Kidney (tissue), 14 donors: ENCODE data around the gene MFSD1. TPM values are rescaled to one million over a fixed set of nuclear protein-coding genes. Genes with fewer than 3 reads are reported as not detected.

Experiments used
- DNase-seq, 5 donors: peaks; one replicate each; pipeline ENCODE4 v3.0.0-alpha.2; 2013 to 2020
- FAIRE-seq: peaks from 2 replicates; lab custom pipeline; 2012; peaks lifted over from hg19 to GRCh38; lab: Jason Lieb, UNC
- H3K27ac ChIP-seq, 2 donors: one replicate each; pipeline ENCODE4 v1.7.0; 2013; ENCODE audit warnings: low read depth in 2 of 2, low read length in 2 of 2, inconsistent platforms in 1 of 2
- H3K27me3 ChIP-seq: one replicate; pipeline ENCODE4 v1.7.1; 2013; ENCODE audit warnings: low read length, inconsistent platforms; ENCODE audit not compliant: control insufficient read depth, insufficient read depth
- H3K36me3 ChIP-seq, 3 donors: one replicate each; pipeline versions ENCODE4 v1.7.0 to v1.7.1; 2013; ENCODE audit warnings: low read length in 3 of 3, control low read depth in 1 of 3, inconsistent platforms in 1 of 3; ENCODE audit not compliant: insufficient read depth in 3 of 3, control insufficient read depth in 2 of 3
- H3K4me1 ChIP-seq, 3 donors: one replicate each; pipeline versions ENCODE4 v1.7.0 to v1.7.1; 2013; ENCODE audit warnings: low read length in 3 of 3, inconsistent platforms in 1 of 3, low read depth in 1 of 3; ENCODE audit not compliant: control insufficient read depth in 2 of 3, insufficient read depth in 2 of 3
- H3K4me3 ChIP-seq, 3 donors: one replicate each; pipeline versions ENCODE4 v1.7.0 to v1.8.1; 2013; ENCODE audit warnings: low read length in 3 of 3, control low read depth in 1 of 3, inconsistent platforms in 1 of 3
- H3K9ac ChIP-seq, 3 donors: one replicate each; pipeline versions ENCODE4 v1.7.0 to v1.7.1; 2013; ENCODE audit warnings: low read length in 3 of 3, control low read depth in 1 of 3, inconsistent platforms in 1 of 3
- H3K9me3 ChIP-seq, 3 donors: one replicate each; pipeline versions ENCODE4 v1.7.0 to v1.7.1; 2013; ENCODE audit warnings: low read length in 3 of 3, control low read depth in 1 of 3, inconsistent platforms in 1 of 3; ENCODE audit not compliant: control insufficient read depth in 2 of 3, insufficient read depth in 1 of 3
- intact Hi-C: fragments of 100-400 bp; cut with DNase I; formaldehyde crosslinking; loops from one replicate; pipeline ENCODE4 v1.11.1; 2022
- polyA plus RNA-seq: library from polyadenylated mRNA; stranded (reverse); fragments of 350-450 nt; fragmentation: Illumina TruSeq; extraction: RNeasy Lipid Tissue Mini Kit (QIAGEN cat#74804); gene quantifications from one replicate; pipeline ENCODE4 v1.2.3, GENCODE V29; 2014; ENCODE audit warnings: low read depth, low replicate concordance; ENCODE audit not compliant: insufficient read depth
- total RNA-seq: library from RNA; stranded (reverse); fragmentation: NEBNext Ultra II Directional; extraction: Animal tissue kit (Norgen Biotek cat#: 25700); gene quantifications from one replicate; pipeline ENCODE4 v1.2.1, GENCODE V29; 2021
- TF ChIP-seq, protein P1 (sequence below): IDR thresholded peaks from 3 replicates; pipeline ENCODE4 v1.5.1; 2012; ENCODE audit warnings: mild to moderate bottlenecking, moderate library complexity, borderline replicate concordance; ENCODE audit not compliant: insufficient read depth; ENCODE audit errors: extremely low read depth
- donor health status: control.
- donor health status: control.
- donor health status: control.
- donor health status: control.
- donor health status: control.
- donor health status: DM: yes; HTN: yes; CAD: no.
- donor health status: Normal renal cell carcinoma (clear cell type).

The MFSD1 gene
- total and polyA plus RNA-seq, 2 donors from 2014 or later = 46.5 to 76.2 TPM

DNA sequence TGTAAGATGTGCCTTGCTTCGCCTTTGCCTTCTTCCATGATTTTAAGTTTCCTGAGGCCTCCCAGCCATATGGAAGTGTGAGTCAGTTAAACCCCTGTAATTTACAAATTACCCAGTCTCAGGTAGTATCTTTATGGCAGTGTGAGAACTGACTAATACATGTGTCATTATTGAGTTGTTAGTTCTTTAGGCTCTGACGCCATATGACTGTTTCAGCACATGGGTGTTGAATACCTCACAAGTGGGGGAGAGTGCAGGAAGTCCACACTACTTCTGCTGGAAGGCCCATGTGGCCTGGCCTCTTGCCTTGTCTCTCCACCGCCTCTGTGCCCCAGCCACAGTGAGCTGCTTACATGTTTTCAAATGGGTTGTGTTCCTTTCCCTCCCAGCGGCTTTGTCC is 28.5 kb downstream of the MFSD1 start:
- Histone ChIP-seq H3K9ac (no peak overlapping the region), H3K27me3 (no peaks in the 10 kb centered on the region), H3K9me3 (no peaks in the 10 kb centered on the region), H3K27ac (no peak overlapping the region), H3K4me3 (no peak overlapping the region), H3K4me1 (no peaks in the 10 kb centered on the region), H3K36me3 (peaks cover 0 to 9% (median 0%) of the 10 kb centered on the region in 3 donors)
- no peak for DNase-seq
- no peak for FAIRE-seq
- intact Hi-C loops = no loop called here
- TF ChIP-seq, protein P1, sequence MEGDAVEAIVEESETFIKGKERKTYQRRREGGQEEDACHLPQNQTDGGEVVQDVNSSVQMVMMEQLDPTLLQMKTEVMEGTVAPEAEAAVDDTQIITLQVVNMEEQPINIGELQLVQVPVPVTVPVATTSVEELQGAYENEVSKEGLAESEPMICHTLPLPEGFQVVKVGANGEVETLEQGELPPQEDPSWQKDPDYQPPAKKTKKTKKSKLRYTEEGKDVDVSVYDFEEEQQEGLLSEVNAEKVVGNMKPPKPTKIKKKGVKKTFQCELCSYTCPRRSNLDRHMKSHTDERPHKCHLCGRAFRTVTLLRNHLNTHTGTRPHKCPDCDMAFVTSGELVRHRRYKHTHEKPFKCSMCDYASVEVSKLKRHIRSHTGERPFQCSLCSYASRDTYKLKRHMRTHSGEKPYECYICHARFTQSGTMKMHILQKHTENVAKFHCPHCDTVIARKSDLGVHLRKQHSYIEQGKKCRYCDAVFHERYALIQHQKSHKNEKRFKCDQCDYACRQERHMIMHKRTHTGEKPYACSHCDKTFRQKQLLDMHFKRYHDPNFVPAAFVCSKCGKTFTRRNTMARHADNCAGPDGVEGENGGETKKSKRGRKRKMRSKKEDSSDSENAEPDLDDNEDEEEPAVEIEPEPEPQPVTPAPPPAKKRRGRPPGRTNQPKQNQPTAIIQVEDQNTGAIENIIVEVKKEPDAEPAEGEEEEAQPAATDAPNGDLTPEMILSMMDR = no peak

DNA sequence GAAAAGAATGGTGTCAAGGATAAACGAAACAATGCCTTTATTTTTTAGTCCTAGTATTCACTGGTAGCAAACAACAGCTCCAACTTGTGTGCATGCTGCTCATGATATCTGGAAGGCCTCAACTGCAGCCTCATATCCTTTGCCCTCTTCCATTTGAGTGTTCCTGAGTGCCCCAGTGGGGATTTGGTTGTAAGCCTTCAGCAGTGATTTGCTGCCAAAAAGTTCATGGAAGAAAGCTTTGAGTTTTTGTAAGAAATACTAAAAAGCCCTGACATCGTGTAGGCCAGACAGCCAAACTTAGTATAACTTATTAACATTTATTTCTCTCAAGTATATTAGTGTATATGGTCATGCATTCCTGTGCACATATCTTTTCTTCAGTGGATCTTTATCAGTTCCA is 30.0 kb downstream of the MFSD1 start:
- Histone ChIP-seq H3K4me3 (no peak overlapping the region), H3K27me3 (no peaks in the 10 kb centered on the region), H3K27ac (no peak overlapping the region), H3K36me3 (peaks cover 0 to 9% (median 0%) of the 10 kb centered on the region in 3 donors), H3K9me3 (no peaks in the 10 kb centered on the region), H3K9ac (no peak overlapping the region), H3K4me1 (no peaks in the 10 kb centered on the region)
- FAIRE-seq (no peak), DNase-seq (no peak)
- intact Hi-C loops = no loop called here
- TF ChIP-seq, protein P1 = no peak

DNA sequence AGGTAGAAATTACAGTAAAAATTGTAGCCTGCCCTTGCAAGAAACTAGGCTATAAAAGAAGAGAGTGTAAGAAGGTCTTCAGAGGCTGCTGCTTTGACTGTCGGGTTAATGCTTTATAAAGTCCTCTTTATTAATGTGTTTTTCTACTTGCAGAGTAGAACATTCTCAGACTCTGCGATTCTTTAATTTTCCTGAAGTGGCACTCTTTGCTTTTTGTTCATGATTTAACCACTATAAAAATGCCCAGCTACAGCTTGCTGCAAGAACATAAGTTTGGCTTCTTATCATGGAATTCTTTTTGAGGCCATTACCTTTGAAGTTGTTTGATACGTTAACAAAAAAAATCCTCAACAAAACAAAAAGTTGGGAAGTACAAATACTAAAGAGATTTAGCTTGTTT is 33.8 kb downstream of the MFSD1 start:
- no peaks in the 10 kb centered on the region for H3K9me3 ChIP-seq
- no peaks in the 10 kb centered on the region for H3K36me3 ChIP-seq
- H3K4me3 ChIP-seq = no peak overlapping the region
- FAIRE-seq = no peak
- TF ChIP-seq, protein P1 = no peak
- no peaks in the 10 kb centered on the region for H3K27me3 ChIP-seq
- DNase-seq = no peak
- intact Hi-C loops = no loop called here
- no peak overlapping the region for H3K9ac ChIP-seq
- H3K4me1 ChIP-seq = no peaks in the 10 kb centered on the region
- no peak overlapping the region for H3K27ac ChIP-seq

DNA sequence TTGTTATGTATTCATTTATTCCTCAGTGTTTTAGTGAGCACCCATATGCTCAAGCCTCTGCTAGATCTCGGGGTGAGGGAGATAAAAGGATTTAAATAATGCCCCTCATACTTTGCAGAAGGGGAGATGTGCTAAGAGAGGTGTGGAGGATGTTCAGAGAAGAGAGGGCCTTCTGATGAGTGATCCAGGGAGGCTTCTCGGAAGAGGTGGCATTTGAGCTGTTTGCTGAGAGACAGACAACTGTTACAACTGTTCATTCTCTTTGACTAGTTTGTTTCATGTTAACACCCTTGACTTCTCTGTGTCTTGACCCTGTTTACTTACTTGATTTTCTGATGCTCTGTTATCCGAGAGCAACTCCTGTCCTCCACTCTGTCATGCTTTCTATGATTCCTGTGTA is 34.5 kb downstream of the MFSD1 start:
- Histone ChIP-seq H3K27me3 (no peaks in the 10 kb centered on the region), H3K36me3 (no peaks in the 10 kb centered on the region), H3K27ac (no peak overlapping the region), H3K4me3 (no peak overlapping the region), H3K9me3 (no peaks in the 10 kb centered on the region), H3K4me1 (no peaks in the 10 kb centered on the region), H3K9ac (no peak overlapping the region)
- intact Hi-C loops = no loop called here
- TF ChIP-seq, protein P1 = no peak
- FAIRE-seq = no peak
- DNase-seq = no peak
